C1 segment of cervical spinal cord (tissue), 14 donors: ENCODE measurements around the gene NUCB1.

Experiments
- DNase-seq, 14 donors: peaks; one replicate each; lab custom pipeline; 2025; lab: John Stamatoyannopoulos, UW

The NUCB1 gene

DNA sequence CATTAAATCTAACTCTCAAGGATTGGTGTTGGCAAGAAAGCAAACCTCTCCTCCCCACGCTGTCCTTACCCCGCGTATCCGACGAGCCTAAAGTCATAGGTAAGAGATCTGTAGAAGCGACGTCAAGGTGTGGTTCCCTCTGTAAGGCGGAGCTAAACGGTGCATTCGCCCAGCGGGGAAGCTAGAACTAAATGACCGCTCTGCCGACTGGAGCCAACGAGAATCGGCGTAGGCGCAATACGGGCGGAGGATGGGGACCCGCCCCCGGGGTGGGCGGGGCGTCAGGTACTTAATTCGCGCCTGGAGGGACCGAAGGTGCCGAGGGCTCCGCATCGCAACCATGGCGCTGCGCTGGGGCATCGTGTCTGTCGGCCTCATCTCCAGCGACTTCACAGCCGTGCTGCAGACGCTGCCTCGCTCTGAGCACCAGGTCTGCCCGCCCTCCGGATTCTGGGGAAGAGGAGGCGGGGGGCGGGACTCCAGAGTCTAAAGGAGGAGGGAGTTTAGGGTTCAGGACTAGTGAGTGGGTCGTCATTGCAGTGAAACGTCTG, 33.3 kb downstream of the NUCB1 start, which contains the start of gene DHDH:
TSS of gene DHDH (plus strand) at position 318 of the 551 bp plus-strand sequence. CDS start at position 341, 23 bp downstream.
- DNase-seq = peak in 9 of 14 donors; percentile 4 to 78 (median 26)

DNA sequence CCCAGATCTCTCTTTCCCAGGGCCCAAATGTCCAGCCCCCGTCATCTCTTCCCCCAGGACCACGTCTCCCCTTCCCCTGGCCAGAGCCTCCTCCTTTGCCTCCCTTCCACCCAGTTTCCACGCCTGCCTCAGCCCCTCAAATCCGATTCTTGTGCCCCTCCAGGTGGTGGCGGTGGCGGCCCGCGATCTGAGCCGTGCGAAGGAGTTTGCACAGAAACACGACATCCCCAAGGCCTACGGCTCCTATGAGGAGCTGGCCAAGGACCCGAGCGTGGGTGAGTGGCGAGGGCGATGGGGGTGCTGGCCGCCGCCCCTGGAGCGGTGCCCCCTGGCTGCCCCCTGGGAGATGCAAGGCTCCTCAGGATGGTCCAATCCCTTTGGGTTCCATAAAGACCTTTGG, 34.7 kb downstream of the NUCB1 start:
- DNase-seq = no peak

DNA sequence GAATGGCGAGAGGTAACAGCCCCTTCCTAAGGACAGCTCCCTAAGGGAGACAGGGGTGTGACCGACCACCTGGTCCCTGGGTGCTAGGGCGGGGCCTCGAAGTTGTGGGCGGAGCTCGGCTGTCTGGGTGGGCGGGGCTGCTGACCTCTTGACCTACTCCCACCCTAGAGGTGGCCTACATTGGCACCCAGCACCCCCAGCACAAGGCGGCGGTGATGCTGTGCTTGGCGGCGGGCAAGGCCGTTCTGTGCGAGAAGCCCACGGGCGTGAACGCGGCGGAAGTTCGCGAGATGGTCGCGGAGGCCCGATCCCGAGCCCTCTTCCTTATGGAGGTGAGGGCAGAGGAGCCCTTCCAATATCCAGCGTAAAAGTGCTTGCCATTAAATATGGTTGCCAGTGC, 35.8 kb downstream of the NUCB1 start:
- no peak for DNase-seq

DNA sequence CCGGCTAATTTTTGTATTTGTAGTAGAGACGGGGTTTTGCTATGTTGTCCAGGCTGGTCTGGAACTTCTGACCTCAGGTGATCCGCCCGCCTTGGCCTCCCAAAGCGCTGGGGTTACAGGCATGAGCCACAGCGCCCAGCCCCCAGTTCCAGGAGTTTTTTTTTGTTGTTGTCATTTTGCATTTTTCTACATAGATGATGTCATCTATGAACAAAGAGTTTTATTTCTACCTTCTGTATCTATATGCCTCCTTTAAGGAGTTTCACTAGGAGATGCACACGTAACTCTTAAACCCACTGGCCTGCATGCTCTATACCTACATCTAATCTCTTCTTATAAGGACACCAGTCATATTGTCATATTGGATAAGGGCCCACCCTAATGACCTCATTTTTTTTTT, 38.1 kb downstream of the NUCB1 start:
- no peak for DNase-seq

DNA sequence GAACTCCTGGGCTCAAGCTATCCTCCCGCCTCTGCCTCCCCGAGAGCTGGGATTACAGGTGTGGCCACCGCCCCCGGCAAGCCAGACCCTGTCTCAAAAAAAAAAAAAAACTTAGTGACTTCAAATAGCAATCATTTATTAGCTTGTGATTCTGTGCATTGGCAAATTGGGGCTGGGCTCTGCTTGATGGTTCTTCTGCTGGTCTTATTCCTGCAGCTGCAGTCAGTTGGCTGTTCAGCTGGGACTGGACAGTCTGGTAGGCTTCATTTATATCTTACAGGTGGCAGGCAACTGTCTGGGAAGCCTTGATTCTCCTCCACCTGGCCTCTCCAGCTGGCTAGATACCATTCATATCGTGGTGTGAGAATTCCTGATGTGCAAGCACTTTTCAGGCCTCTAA, 40.8 kb downstream of the NUCB1 start:
- DNase-seq = no peak

DNA sequence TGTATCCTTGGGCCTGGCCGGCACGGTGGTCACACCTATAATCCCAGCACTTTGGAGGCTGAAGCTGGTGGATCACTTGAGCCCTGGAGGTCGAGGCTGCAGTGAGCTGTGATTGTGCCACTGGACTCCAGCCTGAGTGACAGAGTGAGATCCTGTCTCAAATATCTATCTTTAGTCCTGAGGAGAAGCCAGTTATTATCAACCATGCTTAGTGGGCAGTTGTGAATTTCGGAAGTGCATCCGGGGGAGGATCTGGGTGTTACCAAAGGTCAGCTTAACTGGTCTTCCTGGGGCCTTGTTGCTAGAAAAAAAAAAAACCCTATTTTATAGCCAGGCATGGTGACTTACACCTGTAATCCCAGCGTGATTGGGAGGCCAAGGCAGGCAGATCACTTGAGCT, 43.0 kb downstream of the NUCB1 start:
- DNase-seq = no peak

DNA sequence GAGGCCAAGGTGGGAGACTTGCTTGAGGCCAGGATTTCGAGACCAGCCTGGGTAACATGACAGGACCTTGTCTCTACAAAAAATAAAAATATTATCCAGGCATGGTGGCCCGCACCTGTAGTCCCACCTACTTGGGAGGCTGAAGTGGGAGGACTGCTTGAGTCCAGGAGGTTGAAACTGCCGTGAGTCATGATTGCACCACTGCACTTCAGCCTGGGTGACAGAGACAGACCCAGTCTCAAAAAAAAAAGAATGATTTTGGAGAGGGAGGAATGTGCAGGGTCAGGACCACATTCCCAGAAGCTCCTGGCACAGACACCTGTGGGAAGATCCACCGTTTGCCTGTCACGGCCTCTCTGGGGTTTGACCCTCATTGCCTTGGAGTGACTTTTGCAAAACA, 45.3 kb downstream of the NUCB1 start:
- no peak for DNase-seq

DNA sequence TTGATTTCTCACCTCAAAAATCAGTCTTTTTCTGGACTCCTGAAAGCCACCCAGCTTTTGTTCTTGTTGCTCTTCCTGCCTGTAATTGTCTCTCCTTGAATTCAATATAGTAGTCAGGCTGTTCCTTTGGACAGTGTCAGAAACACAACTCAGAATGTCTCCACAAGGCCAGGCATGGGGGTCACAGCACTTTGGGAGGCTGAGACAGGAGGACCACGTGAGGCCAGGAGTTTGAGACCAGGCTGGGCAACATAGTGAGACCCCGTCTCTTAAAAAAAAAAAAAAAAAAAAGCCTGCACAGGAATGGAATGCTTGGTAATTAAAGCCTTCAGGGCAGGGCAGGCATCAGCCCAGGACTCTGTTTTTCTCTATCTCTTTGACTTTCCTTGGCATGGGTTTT, 45.7 kb downstream of the NUCB1 start:
- no peak for DNase-seq

DNA sequence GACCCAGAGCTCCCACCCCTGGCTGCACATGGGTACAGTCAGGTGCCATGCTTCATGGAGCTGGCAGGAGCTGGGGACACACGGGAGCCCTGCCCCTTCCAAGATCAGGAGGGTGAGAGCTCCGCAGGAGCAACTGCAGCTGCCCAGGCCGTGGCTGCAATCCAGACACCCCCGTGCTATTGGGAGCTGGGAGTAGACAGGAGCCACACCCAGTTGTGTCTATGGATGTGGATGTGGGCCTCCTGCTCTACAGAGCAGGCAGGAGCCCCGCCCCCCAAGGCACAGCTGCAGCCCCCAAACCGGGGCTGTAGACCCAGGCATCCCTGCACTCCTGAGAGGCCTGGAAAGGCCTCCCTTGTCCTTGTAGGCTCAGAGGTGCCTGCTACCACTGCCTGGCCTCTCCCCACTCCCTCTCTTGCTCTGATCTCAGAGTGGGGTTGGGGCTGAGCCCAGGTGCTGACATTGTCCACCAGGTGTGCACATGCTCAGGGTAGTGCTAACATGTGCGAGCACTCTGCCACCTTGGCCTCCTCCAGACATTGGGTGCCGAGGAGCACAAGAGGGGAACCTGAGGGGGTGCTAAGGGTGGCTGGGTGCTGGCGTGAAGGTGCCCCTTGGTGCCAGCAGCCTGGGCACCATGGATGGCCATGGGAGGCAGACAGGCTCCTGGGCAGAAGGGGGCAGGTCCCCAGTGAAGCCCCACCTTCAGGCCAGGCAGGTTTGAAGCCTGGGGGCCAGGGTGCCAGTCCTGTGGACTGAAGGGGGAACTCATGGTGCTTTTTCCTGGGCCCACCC, 46.5 kb downstream of the NUCB1 start:
- DNase-seq = no peak

DNA sequence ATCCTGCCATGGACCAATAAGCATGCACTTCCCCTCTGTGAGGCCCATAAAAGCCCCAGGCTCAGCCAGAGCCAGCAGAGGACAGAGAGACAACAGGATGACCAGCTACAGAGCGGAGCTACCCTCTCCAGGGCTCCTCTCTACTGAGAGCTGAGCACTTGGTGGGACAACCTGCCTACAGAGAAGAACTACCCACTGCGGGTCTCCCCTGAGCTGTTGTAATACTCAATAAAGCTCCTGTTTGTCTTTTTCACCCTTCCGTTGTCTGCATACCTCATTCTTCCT, 47.1 kb downstream of the NUCB1 start:
- no peak for DNase-seq

DNA sequence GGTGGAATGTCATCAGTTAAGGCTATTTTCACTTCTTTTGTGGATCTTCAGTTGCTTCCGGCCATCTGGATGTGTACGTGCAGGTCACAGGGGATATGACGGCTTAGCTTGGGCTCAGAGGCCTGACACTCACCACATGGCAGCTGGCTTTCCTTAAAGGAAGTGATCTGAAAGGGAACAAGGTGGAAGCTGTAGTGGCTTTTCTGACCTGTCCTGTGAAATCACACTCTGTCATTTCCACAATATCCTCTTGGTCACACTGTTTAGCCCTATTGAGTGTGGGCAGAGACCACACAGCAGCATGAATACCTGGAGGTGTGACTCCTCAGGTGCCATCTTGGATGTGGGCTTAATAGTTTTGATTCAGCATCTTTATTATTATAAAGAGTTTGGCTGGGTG, 50.0 kb downstream of the NUCB1 start:
- no peak for DNase-seq

DNA sequence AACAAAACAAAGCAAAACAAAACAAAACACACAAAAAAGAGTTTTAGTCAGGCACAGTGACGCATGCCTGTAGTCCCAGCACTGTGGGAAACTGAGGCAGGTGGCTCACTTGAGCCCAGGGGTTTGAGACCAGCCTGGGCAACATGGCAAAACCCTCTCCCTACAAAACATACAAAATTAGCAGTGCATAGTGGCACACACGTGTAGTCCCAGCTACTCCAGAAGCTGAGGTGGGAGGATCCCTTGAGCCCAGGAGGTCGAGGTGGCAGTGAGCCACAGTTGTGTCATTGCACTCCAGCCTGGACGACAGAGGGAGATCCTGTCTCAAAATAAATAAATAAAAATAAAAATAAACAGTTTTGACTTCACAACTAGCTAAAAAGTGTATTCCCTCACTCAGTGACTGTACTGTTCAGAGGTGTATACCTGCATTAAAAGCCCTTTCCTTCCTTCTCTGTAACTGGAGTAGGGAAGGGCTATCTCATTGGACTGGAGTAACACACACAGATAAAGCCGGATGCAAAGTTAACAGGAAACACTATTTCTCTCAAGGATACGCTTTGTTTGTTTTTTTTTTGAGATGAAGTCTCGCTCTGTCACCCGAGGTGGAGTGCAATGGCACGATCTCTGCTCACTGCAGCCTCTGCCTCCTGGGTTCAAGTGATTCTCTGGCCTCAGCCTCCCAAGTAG, 50.9 kb downstream of the NUCB1 start:
- no peak for DNase-seq

DNA sequence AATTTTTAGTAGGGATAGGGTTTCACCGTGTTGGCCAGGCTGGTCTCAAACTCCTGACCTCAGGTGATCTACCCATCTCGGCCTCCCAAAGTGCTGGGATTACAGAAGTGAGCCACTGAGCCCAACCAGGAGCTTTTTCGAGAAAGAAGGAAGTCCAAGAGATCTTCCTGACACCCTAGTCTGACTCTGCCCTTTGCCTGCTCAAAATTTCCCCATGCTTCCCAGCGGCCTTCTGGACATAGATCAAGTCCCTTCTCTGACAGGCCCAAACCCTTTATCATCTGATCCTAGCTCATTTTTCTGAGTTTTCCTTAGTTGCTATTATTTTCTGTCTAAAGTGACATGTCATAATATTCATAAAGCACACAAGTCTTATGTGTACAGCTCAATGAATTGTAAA, 53.0 kb downstream of the NUCB1 start:
- no peak for DNase-seq

DNA sequence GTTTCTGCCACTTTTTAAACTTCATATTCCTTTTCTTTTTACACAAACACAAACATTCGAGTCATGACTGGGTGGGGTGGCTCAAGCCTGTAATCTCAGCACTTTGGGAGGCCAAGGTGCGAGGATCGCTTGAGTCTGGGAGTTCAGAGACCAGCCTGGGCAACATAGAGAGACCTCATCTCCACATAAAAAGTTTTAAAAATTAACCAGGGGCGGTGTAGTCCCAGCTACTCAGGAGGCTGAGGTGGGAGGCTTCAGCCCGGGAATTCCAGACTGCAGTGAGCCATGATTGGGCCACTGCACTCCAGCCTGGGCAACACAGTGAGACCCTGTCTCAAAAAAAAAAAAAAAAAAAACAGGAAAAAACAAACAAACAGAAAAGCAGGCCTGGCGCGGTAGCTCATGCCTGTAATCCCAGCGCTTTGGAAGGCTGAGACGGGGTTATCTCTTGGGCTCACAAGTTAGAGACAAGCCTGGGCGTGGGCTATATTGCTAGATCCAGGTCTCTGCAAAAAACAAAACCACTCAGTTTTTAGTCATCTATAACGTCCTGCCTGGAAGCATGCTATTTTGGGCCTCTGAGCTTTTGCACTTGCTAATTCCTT, 54.0 kb downstream of the NUCB1 start:
- DNase-seq = no peak

DNA sequence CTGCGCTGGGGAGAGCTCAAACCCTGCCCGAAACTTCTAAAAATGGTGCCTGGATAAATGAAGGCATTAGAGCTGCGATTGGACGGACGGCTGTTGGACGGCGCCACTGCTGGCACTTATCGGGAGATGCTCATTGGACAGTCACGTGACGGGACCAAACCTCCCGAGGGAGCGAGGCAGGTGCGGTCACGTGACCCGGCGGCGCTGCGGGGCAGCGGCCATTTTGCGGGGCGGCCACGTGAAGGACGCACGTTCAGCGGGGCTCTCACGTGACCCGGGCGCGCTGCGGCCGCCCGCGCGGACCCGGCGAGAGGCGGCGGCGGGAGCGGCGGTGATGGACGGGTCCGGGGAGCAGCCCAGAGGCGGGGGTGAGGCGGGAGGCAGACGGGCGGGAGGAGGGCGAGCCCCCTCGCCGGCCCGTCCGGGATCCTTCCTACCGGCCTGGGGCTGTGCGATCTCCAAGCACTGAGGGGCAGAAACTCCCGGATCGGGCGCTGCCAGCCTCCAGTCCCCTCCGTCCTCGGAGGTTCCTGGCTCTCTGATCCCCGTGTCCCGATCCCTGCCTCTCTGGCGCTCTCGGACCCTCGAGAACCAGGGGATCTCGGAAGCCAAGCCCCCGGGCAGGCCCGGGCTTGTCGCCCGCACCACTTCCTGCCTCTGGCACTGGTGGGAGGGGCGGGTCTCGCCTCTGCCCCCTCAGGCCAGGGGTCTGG, 54.6 kb downstream of the NUCB1 start, which contains the start of gene BAX:
TSS of gene BAX (plus strand) at position 281 of the 713 bp plus-strand sequence. CDS start at position 335, 54 bp downstream.
- DNase-seq = peak; percentile 64 to 96 (median 88)

DNA sequence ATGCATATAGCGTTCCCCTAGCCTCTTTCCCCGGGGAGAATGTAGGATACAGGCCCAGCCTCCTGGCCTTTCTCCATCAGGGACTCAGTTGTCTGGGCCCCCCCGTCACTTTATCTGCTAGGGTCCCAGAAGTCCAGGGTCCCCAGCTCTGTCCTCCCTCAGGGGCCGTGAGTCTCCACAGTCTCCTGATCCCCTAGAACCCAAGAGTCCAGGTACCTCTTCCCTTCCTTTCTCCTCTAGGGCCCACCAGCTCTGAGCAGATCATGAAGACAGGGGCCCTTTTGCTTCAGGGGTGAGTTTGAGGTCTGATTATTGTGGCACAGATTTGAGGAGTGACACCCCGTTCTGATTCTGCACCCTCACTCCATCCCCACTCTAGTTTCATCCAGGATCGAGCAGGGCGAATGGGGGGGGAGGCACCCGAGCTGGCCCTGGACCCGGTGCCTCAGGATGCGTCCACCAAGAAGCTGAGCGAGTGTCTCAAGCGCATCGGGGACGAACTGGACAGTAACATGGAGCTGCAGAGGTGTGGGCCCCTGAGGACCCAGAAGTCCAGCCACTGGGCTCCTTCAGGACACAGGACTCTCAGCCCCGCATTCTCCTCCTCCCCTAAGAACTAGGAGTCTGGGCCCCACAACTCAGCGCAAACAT, 55.3 kb downstream of the NUCB1 start:
- no peak for DNase-seq

DNA sequence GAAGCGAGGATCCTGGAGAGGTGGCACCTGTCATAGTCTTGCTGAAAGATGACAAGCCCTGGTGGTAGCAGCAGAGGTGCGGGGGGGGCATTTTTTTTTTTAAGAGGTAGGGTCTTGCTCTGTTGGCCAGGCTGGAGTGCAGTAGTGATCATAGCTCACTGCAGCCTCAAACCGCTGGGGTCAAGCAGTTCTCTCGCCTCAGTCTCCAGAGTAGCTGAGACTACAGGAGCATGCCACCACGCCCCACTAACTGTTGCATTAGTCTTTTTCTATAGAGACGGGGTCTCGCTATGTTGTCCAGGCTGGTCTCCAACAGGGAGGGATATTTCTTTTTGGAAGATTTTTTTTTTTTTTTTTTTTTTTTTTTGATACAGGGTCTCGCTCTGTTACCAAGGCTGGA, 57.9 kb downstream of the NUCB1 start:
- DNase-seq = no peak

DNA sequence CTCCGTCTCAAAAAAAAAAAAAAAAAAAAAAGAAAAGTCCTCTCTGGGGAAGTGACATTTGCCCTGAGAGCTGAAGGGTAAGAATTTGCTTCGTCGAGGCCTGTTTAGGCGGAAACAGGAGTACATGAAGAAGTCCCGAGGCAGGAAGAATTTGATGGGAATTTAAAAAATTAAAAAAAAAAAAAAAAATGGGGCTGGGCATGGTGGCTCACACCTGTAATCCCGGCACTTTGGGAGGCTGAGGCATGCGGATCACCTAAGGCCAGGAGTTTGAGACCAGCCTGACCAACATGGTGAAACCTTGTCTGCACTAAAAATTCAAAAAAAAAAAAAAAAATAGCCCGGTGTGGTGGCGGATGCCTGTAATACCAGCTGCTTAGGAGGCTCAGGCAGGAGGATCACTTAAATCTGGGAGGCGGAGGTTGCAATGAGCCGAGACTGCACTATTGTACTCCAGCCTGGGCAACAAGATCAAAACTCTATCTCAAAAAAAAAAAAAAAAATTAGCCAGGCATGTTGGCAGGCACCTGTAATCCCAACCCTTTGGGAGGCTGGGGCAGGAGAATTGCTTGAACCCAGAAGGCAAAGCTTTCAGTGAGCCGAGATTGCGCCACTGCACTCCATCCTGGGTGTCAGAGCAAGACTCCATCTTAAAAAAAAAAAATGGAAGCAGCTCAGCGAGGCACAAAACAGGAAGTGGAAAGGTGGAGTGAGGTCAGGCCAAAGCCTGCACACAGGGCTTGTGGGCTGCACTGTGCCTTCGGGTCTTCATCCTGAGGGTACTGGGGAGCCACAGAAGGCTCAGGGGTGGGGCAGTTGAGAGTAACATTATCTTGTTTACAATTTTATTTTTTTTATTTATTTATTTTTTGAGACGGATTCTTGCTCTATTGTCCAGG, 59.5 kb downstream of the NUCB1 start:
- no peak for DNase-seq

DNA sequence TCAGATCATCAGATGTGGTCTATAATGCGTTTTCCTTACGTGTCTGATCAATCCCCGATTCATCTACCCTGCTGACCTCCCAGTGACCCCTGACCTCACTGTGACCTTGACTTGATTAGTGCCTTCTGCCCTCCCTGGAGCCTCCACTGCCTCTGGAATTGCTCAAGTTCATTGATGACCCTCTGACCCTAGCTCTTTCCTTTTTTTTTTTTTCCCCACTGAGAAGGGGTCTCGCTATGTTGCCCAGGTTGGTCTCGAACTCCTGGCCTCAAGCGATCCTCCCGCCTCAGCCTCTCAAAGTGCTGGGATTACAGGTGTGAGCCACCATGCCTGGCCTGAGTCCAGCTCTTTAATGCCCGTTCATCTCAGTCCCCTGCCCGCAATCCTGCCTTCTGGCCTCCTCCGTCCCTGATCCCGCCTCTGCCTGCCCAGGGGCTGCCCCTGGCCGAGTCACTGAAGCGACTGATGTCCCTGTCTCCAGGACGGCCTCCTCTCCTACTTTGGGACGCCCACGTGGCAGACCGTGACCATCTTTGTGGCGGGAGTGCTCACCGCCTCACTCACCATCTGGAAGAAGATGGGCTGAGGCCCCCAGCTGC, 61.0 kb downstream of the NUCB1 start:
- DNase-seq = no peak

DNA sequence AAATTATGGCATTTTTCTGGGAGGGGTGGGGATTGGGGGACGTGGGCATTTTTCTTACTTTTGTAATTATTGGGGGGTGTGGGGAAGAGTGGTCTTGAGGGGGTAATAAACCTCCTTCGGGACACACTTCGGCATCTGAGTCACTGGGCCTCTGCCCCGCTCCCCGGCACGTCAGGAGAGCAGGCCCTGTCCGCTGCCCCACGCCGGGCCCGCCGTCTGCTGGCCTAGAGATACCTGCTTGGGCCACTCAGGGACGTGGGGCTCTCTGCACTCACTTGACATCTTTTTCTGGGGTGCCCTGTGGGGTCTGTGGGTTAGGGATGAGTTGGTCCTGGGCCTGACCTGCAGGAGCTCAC, 61.5 kb downstream of the NUCB1 start:
- DNase-seq = no peak
